CMK (cell line): ENCODE measurements around the gene PTPRT.

Source experiments
- DNase-seq: peaks from one replicate; pipeline ENCODE4 v3.0.0-alpha.2; 2010; ENCODE audit warnings: low read depth

PTPRT gene

DNA sequence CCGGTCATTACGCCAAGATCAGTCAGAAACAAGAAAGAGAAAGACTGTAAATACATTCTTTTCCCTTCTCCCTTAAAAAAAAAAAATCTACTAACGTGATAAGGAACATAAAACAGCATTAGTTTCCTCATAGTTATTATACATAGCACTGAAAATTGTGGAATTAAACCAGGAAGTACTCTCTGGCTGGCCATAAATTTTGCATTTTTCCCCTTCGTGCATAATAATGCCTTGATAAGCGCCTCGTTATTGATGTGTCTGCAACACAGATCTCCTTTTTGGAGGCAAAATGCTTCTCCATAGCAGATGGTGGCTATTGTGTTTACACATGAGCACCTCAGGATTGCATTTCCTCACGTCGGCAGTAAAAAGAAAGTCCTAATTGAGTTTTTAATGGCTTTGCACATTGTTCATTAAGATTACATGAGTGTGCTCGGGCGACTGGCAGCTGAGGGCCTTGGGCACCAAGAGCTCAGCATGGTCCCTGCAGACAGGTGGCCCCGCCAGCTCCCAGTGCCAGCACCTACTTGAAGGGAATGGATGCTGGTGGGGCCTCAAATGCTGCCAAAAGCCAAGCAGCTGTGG is 394.5 kb downstream of the PTPRT start:
- no peak for DNase-seq

DNA sequence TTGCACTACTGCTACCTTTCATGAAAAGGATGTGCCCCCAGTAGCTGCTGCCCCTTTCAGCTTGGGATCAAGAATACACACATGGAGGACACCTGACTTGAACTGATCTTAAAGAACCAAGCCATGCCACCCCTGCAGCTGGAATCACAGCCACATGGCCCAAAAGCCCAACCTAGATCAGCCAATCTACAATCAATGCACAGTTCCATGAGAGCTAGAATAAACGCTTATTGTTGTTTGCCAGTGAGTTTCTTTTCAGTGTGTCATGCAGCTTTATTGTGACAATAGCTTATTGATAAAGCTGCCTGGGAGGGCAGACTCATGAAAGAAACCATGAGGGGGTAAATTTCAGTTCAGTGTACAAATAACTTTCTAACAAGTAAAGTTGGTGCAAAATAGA is 397.7 kb downstream of the PTPRT start:
- DNase-seq, result no peak

- no peak for DNase-seq
Measured at GRCh38 chr20:42790111-42790510, 399.6 kb downstream of the PTPRT start.

DNA sequence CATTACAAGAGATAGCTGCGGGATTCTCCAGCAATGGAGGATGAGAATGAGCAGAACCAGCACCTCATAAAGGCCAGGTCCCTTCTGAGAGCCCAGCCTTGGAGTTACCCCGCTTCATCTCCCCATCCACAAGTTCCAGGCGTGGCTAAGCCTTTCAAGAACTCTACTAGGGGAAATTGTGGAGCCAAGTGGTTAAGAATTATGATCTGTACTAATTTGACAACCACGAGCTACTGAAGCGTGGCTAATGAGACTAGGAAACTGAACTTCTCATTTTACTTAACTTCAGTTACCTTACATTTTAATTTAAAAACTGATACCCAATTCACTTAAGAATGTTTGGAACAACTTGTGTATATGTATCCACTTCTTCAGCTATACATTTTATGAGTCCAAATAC is 401.0 kb downstream of the PTPRT start:
- no peak for DNase-seq

DNA sequence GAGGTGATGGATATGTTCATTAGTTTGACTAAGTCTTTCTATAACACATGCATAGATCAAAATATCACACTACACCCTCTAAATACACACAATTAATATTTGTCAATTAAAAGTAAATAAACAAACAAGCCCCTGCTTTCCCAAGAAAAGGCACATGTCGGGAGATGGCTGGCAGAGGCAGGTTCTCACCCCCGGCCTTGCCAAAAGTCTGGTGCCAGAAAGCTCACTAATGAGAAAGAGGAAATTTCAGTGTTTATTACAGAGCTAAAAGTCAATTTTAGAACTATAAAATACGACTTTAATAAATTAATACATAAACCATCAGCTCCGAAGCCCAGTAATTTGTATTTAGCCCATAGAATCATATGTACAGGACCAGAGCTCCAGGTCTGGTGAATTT is 404.7 kb downstream of the PTPRT start:
- DNase-seq, result no peak

- no peak for DNase-seq
Measured at GRCh38 chr20:42779216-42779615, 410.5 kb downstream of the PTPRT start.

GRCh38 chr20:42775866-42776265 is 413.8 kb downstream of the PTPRT start:
- DNase-seq, result no peak

GRCh38 chr20:42775037-42775436 is 414.7 kb downstream of the PTPRT start:
- DNase-seq, result no peak

- no peak for DNase-seq
Measured at GRCh38 chr20:42763015-42763414, 426.7 kb downstream of the PTPRT start.

- no peak for DNase-seq
Measured at GRCh38 chr20:42756991-42757390, 432.7 kb downstream of the PTPRT start.

- no peak for DNase-seq
Measured at GRCh38 chr20:42754706-42755105, 435.0 kb downstream of the PTPRT start.

GRCh38 chr20:42752620-42753019 is 437.1 kb downstream of the PTPRT start:
- DNase-seq, result no peak

- DNase-seq, result no peak
Measured at GRCh38 chr20:42749556-42749955, 440.1 kb downstream of the PTPRT start.

DNA sequence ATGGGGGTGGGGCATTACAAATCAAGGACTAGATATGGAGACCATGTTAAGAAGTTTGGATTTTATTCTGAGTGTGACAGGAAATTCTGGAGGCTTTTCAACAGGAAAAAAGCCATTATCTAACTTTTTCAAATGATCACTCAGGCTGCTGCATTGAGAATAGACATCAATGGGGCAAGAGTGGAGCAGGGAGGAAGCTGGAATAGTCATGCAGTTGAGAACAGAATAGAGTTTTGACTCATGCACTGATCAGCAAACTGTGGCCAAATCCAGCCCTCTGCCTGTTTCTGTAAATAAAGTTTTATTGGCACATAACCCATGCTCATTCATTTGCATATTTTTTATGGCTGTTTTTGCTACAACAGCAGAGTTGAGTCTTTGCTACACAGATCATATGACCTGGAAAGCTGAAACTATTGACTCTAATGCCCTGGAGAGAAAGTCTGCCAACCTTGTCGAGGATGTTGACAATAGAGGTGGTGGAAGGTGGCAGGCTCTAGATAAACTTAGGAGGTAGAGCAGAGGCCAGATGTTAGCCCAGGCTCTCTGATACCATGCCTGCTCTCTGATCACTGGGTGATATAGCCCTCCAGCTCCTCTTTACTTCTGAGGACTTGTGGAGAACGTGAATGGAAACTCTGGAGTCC is 441.8 kb downstream of the PTPRT start:
- no peak for DNase-seq

GRCh38 chr20:42744756-42745465 is 444.8 kb downstream of the PTPRT start:
- DNase-seq, result no peak

- DNase-seq, result no peak
Measured at GRCh38 chr20:42742926-42743325, 446.8 kb downstream of the PTPRT start.

DNA sequence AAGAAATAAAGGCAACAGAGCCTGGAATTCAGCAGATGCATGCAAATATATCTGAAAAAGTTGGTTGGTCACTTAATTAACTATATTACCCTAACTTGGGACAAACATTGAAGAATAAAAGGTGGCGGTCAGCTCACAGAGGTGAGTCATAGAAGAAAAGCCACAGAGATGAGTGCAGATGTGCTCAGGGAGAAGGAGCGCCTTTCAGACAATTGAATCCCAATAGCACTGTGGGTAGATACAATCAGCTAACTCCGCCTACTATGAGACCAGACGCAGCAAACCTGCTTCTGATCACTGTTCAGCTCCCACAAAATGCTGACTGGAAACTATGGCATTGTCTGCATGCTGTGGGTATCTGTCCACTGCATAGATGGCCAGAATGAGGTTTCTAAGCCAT is 447.8 kb downstream of the PTPRT start:
- no peak for DNase-seq

DNA sequence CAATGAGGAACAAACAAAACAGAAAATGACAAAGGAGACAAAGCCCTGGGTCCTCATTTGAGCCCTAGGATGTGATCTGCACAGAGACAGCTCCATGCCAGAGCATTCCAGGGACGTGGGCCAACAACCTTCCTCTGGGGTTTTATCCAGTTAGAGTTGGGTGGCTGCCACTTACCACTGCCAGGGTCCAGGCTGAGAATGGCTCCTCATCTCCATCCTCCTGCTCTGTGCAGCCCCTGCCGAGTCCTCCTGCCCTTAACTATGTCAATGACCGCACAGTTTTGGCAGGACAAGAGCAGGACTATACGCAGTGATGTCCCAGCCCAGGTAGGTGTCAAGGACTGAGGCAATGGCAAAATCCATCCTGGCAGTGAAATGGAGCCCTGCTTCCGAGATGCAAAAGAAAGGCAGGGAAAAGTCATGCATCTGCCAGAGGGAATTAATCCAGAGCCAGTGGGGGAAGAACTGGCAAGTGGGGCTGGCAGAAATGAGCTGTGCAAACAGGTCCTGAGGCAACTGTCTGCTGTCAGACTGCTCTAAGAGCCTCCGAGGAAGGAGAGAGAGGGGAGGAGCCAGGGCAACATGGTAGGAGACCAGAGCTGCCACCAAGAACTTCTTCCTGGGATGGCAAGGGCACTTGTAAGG is 449.4 kb downstream of the PTPRT start:
- no peak for DNase-seq

GRCh38 chr20:42739683-42740082 is 450.0 kb downstream of the PTPRT start:
- no peak for DNase-seq

DNA sequence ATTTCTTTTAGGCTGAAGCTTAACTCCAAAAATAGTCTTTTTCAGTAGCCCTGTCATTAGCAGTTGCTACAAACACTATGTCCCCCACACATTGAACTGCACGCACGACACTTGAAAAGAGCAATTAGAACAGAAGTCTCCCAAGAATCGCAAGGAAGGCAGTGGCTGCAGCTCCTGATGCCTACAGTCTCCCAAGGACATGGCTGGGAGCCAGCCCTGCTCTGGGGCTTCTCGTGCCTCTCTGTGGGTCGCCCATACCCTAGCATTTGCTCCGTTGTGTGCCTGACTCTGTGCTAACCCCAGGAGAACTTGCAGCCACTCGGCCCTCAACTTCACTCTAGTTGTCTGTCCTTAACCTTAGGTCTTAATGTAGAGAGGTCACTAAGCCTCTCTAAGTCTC is 454.2 kb downstream of the PTPRT start:
- DNase-seq, result no peak

DNA sequence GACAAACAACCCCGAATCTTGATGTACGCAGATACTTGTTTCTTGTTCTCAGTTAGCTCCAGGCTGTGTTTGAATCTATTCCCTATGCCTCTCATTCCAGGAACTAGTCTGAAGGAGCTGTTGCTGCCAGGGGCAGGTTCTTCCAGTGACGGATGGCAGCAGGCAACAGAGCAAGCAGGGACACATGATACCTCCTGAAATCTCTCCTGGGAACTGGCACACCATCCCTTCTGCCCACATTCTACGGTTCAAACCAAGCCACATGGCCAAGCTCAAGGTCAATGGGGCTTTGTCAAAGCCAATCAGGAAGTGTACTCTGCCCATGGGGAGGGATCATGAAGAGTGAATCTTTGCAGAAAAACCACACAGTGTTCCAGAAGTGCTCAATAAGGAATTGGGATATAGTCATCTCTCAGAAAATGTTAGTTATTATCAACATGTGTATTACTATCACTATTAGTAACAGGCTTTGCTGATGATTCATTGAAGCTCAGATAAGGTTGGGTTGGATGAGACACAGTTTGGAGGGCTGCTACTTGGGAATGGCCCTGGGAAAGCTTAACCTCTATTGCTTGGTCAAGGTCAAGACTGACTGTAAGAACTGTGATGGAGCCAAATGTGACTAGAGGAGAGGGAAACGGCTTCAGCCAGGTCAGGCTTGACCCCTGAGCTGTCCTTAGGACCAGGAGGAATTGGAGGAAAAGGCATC is 454.9 kb downstream of the PTPRT start:
- DNase-seq, result no peak

- DNase-seq, result no peak
Measured at GRCh38 chr20:42721923-42722322, 467.8 kb downstream of the PTPRT start.
